GM20000 (cell line): ENCODE results near the gene PXT1.
"Not testable (repeated sequence)": the region's sequence is repeated elsewhere in the genome, so short reads cannot be mapped to it uniquely, and the experiment has no call there.

Source experiments
- DNase-seq: peaks from one replicate; pipeline ENCODE4 v3.0.0; 2012; ENCODE audit warnings: low spot score
- TF ChIP-seq, protein P1 (sequence below): IDR thresholded peaks from 2 replicates; pipeline ENCODE4 v1.5.1; 2012; ENCODE audit warnings: mild to moderate bottlenecking, control low read depth; ENCODE audit errors: extremely low read depth, missing control alignments

Gene PXT1

DNA sequence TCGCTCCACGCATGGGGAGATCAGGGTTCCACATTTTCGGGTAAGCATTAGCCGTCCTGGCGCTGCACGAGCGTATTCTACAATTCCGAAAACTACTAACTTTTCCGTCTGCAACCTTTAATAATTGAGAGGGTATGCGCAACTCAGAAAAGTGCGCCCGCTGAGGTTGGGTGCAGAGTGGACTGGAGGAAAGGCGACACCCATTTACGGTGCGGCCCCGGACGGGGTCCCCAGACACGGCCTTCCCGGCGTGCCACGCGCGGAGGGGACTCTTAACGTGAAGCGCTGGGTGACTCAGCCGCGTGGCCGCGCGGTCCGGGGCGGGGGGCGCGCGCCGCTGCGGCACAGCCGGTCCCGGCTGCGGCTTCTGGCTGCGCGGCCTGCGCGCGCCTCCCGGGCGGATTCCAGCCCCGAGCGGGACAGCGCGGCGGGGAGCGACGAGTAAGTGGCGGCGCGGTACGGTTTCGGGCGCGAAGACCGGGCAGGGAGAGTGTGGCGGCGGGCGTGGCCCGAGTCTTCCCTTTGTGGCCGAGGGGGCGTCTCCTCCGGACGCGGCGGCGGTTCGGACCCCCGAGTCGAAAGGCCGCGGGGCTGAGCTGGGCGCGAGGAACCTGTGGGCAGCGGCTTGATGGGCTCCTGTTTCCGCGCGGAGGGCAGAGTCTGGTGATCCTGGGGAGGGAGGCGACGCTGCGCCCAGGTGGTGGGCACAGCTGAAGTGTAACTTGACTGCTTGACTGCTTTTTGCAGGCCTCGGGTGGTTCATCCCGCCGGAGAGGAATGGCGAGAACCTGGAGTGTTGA, at the start of gene PXT1, which contains the start of gene KCTD20:
Gene PXT1, minus strand, starts transcription at position 184 of the 800 bp plus-strand sequence. CDS start 16,772 bp downstream, outside the sequence.
Gene KCTD20, plus strand, starts transcription at position 330 of the 800 bp plus-strand sequence. CDS start 27,098 bp downstream, outside the sequence.
- TF ChIP-seq, protein P1, sequence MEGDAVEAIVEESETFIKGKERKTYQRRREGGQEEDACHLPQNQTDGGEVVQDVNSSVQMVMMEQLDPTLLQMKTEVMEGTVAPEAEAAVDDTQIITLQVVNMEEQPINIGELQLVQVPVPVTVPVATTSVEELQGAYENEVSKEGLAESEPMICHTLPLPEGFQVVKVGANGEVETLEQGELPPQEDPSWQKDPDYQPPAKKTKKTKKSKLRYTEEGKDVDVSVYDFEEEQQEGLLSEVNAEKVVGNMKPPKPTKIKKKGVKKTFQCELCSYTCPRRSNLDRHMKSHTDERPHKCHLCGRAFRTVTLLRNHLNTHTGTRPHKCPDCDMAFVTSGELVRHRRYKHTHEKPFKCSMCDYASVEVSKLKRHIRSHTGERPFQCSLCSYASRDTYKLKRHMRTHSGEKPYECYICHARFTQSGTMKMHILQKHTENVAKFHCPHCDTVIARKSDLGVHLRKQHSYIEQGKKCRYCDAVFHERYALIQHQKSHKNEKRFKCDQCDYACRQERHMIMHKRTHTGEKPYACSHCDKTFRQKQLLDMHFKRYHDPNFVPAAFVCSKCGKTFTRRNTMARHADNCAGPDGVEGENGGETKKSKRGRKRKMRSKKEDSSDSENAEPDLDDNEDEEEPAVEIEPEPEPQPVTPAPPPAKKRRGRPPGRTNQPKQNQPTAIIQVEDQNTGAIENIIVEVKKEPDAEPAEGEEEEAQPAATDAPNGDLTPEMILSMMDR: no peak
- DNase-seq: peak; percentile 94

DNA sequence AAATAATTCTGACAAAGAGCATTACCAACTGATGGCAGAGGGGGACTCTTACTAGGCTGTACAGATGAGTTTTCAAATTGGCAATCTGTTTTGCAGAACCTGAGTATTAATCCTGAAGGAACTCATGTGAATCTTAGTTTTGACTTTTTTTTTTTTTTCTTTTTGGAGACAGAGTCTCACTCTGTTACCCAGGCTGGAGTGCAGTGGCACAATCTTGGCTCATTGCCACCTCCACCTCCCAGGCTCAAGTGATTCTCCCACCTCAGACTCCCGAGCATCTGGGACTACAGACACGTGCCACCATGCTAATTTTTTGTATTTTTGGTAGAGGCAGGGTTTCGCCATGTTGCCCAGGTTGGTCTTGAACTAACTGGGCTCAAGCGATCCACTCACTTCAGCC, 49.4 kb upstream of the PXT1 start:
- TF ChIP-seq, protein P1: no peak
- no peak for DNase-seq

DNA sequence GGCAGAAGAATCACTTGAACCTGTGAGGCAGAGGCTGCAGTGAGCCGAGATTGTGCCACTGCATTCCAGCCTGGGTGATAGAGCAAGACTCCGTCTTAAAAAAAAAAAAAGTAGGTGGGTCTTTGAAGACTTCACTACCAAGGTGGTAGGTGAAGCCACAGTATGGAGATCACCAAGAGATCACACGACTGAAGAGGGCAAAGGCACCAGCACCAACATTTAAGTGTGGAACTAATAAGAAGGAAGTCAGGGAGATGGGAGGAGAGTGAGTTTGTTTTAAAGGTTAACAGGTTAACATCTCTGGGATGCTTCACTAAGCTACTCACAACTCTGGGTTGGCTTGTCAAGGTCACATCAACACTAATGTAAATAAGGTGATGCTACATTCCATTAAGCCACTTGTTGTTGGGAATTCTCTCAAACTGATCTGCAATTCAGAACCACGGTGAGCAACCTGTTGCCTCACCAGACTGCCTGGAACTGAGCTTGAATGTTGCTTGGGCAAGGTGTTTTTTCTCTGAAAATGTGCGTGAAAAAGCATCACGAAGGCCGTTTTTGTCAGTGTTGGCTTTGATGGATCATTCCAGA, 48.8 kb upstream of the PXT1 start:
- no peak for DNase-seq
- TF ChIP-seq, protein P1: no peak

- TF ChIP-seq, protein P1: no peak
- no peak for DNase-seq
Measured at GRCh38 chr6:36489426-36489825, 46.8 kb upstream of the PXT1 start.

DNA sequence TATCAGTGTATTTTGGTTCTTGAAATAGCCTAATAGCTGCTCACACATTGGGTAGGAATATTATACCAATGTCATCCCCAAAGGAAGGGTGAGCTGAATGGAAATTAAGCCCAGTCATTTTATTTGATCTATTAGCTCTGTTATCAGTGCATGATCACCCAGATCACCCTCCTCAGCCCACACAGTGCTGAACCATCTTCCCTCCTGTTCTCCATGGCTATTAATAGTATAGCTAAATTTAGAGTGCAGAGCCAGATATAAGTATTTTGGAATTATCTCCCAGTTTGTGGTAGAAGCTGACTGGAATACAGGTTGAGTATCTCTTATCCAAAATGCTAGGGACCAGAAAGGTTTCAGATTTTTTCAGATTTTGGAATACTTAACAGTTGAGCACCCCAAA, 45.6 kb upstream of the PXT1 start:
- DNase-seq: no peak
- TF ChIP-seq, protein P1: no peak

DNA sequence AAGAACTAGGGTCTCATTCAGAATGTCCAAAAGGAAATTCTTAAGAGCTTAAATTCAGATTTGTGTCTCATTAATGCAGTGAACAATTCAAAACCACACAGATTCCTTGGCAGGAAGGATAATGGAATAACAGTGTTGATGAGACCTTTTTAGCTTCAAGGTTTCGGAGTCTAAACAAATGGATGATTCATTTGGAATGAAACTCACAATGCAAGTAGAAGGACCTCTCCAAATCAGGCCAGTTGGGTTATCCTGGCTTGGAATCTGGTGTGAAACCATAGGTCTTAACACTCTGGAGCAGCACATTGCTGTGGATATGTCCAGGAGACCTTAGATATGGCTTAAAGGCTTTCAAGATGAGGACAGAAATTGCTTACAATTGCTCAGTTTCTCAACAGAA, 45.0 kb upstream of the PXT1 start:
- TF ChIP-seq, protein P1: no peak
- no peak for DNase-seq

GRCh38 chr6:36484736-36485135, 42.1 kb upstream of the PXT1 start:
- DNase-seq: no peak
- TF ChIP-seq, protein P1: no peak

DNA sequence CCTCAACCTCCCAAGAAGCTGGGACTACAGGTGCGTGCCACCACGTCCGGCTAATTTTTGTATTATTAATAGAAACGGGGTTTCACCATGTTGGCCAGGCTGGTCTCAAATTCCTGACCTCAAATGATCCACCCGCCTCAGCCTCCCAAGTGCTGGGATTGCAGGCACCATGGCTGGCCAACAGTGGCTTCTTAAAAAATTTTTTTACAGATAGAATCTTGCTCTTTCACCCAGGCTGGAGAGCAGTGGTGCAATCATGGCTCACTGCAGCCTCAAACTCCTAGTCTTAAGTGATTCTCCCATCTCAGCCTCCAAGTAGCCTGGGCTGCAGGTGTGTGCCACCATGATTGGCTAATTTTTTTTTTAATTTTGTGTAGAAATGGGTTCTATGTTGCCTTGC, 40.7 kb upstream of the PXT1 start:
- not testable (repeated sequence) for DNase-seq
